Motor neuron (in vitro differentiated cells): ENCODE results near the gene DCN. TPM values are rescaled to one million over a fixed set of nuclear protein-coding genes. Genes with fewer than 3 reads are reported as not detected.
A peak's percentile ranks its signal among the peaks of the same experiment; 100 is the strongest.

Experiments
- ATAC-seq, 8 experiments: fragments of 200-7000 bp; cut with Tn5 transposase; replicated peaks in 6 of 8; 2 replicates each; pipeline ENCODE4 v1.8.0; 2021; ENCODE audit warnings: mild to moderate bottlenecking in 8 of 8, moderate library complexity in 8 of 8
- H3K27ac ChIP-seq, 2 donors: fragments of 250-450 bp; sonication (Bioruptor Pico); 2 replicates each; pipeline ENCODE4 v1.9.0; 2021; ENCODE audit warnings: antibody characterized with exemption in 2 of 2, mild to moderate bottlenecking in 2 of 2, moderate library complexity in 1 of 2
- H3K4me1 ChIP-seq, 2 donors: fragments of 250-450 bp; sonication (Bioruptor Pico); replicated peaks in 1 of 2; 2 replicates each; pipeline ENCODE4 v1.6.1; 2021; ENCODE audit warnings: antibody characterized with exemption in 2 of 2, mild to moderate bottlenecking in 2 of 2, moderate library complexity in 1 of 2
- H3K4me3 ChIP-seq, 5 donors: fragments of 250-450 bp; sonication (Bioruptor Pico); 2 replicates each; pipeline ENCODE4 v1.9.0; 2021; ENCODE audit warnings: antibody characterized with exemption in 5 of 5, mild to moderate bottlenecking in 5 of 5, moderate library complexity in 4 of 5
- WGBS, 10 experiments: fragments of 450-650 bp; shearing (Covaris generic); methylation state at CpG; one replicate each; pipeline ENCODE4 v1.0.0; 2022; 5-methylcytosine and 5-hydroxymethylcytosine counted together
- in situ Hi-C, 9 experiments: fragments of 400-800 bp; cut with MboI; loops; one replicate each; pipeline ENCODE4 v1.15.0; 2021; ENCODE audit warnings: low sequenced_read_pairs in 9 of 9, low pct_unique_long_range_greater_than_20kb in 2 of 9; ENCODE audit not compliant: unreplicated experiment in 9 of 9
- total RNA-seq, 8 experiments: library from RNA; unstranded; fragments of 300-600 nt; gene quantifications; 2 replicates each; pipeline versions ENCODE4 v1.2.3 to v1.2.4, GENCODE V29; 2022

Gene DCN
- total RNA-seq, 8 experiments from 2014 or later = 0.11 to 863 (median 30.7) TPM

DNA sequence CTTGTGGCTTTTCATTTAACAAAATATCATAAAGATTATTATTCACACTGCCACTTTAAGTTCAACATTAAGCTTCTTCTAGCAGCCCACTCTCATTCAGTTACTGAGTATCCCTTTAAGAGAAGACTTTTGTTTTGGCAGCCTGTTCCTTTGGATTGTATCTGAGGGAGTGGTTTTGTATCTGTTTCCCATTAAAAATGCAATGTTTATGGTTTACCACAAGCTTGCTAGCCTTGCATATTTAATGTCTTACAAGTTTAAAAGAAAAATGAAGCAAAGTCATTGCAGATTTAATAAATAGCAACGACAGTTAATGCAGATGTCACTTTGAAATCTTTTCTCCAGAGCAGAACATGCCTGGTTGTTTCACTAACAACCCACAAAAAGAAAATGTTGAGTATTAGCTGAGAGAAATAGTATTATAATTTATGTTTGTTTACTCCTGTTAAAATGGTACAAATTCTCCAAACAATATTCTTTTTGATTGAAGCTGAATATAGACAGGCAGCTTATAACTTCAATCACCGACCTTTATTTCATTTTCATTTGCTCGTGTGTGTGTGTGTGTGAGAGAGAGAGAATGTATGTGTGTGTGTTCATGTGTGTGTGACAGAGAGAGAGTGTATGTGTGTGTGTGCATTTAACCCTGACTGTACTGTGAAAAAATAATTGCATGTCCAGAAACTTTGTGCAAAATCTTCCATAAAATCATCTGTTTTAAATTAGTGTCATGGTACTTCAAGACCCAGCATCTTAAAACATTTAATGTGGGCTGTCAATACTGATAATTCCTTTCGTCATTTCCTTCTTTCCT is 1.8 kb downstream of the DCN start:
- in situ Hi-C loops = loop anchor here in 1 of 9 experiments (25.0 kb wide), 1 partner anchor 157 kb away; no protein-coding TSS in a partner anchor
- 0 to 63% (median 7%) methylated on average over 2 to 4 of the region's 4 CpGs; no CpG with 5 or more reads in 3 of the 10 experiments for WGBS, 10 experiments
- H3K27ac ChIP-seq = no peak overlapping the region
- H3K4me1 ChIP-seq = no peaks in the 10 kb centered on the region
- peak in 4 of 8 experiments; percentile 40 to 88 (median 76) for ATAC-seq
- peak overlapping the region in 1 of 5 donors; percentile 4 for H3K4me3 ChIP-seq

DNA sequence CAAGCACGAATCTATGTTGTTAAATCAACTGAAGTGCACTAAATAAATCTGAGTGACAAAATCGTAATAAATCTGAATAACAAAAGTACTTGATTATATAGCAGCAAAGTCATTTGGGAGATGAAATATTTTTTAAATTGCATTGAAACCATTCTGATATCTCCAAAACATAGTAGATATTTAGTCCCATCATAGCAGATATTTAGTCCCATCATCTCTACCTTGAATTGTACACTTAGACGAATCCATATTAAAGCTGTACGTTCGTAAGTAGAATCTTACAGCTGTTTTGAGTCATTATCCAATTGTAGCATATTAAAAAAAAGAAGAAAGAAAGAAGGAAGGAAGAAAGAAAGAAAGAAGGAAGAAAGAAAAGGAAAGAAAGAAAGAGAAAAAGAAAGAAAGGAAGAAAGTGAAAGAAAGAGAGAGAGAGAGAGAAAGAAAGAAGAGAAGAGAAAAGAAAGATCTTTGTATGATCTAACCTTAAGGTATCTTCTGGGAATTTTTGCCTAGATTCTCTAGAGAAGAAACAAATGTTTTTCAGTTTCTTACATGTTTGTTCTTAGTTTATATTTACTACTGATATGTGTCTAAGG is 2.6 kb downstream of the DCN start:
- H3K27ac ChIP-seq = no peak overlapping the region
- ATAC-seq = peak in 1 of 8 experiments; percentile 8
- in situ Hi-C loops = loop anchor here in 2 of 9 experiments (10.0 to 25.0 kb wide), 2 partner anchors 145 to 157 kb away; no protein-coding TSS in a partner anchor
- H3K4me3 ChIP-seq = no peak overlapping the region
- WGBS, 10 experiments = 0 to 98% (median 69%) methylated on average over 1 to 5 of the region's 5 CpGs
- H3K4me1 ChIP-seq = no peaks in the 10 kb centered on the region

DNA sequence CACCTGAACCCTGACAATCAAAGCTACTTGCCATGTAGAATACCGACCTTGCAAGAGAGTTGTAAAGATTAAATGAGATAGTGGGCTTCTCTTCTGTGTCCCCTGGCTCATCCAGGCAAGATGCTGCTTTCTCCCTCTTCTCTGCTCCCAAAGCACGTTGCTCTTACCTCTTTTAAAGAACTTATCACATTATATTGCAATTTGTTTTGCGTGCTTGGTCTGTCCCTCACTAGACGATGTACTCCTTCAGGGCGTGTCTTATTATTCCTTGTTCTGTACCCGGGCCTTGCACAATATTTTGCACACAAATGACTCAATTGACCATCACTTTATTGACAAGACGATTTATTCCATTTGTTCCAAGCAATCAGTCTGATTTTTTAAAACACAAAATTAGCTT is 3.3 kb downstream of the DCN start:
- H3K4me1 ChIP-seq = no peaks in the 10 kb centered on the region
- peak in 2 of 8 experiments; percentile 6 to 7 for ATAC-seq
- 0 to 93% (median 44%) methylated on average over 2 to 7 of the region's 7 CpGs; no CpG with 5 or more reads in 1 of the 10 experiments for WGBS, 10 experiments
- H3K27ac ChIP-seq = no peak overlapping the region
- in situ Hi-C loops = loop anchor here in 2 of 9 experiments (10.0 to 25.0 kb wide), 2 partner anchors 145 to 158 kb away; no protein-coding TSS in a partner anchor
- H3K4me3 ChIP-seq = no peak overlapping the region

DNA sequence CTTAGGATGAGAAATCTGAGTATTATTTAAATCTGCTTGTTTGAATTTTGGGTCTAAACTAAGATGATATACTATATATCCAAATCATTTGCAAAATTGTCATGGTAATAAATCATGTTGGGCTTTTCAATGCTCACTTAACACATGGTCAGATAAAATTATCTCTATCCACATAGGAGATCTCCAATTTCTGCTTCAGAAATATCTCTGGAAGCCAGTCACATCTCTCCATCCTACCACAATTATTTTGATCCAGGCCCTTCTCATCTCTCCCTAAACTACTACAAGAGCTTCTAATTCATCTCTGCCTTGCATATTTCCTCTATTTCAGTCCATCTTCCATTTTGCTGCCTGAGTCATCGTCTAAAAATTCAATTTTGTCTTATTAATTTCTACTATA is 3.8 kb downstream of the DCN start:
- no peak overlapping the region for H3K4me3 ChIP-seq
- H3K4me1 ChIP-seq = no peaks in the 10 kb centered on the region
- no peak for ATAC-seq
- in situ Hi-C loops = loop anchor here in 2 of 9 experiments (10.0 to 25.0 kb wide), 2 partner anchors 146 to 159 kb away; no protein-coding TSS in a partner anchor
- 0 to 100% (median 73%) methylated on average over 1 of the region's 1 CpG; no CpG with 5 or more reads in 2 of the 10 experiments for WGBS, 10 experiments
- no peak overlapping the region for H3K27ac ChIP-seq

DNA sequence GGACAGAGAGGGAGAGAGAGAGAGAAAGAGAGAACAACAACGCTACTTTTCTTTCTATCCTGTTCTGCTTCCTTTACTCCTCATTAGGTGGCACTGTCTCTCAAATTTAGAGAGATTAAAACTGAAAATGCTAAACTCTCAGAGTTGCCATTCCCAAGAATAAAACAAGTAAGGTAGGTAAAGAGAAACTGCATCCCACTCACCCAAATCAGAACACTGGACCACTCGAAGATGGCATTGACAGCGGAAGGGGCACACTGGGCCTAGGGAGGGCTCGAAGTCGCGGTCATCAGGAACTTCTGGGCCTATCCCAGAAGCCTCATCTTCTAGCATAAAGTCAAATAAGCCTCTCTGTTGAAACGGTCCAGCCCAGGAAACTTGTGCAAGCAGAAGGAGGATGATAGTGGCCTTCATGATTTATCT is 4.5 kb downstream of the DCN start:
- WGBS, 10 experiments = 0 to 80% (median 63%) methylated on average over 1 to 7 of the region's 7 CpGs; no CpG with 5 or more reads in 1 of the 10 experiments
- Histone ChIP-seq H3K27ac (no peak overlapping the region), H3K4me3 (no peak overlapping the region), H3K4me1 (no peaks in the 10 kb centered on the region)
- in situ Hi-C loops = loop anchor here in 2 of 9 experiments (10.0 to 25.0 kb wide), 2 partner anchors 147 to 159 kb away; no protein-coding TSS in a partner anchor
- ATAC-seq = peak in 4 of 8 experiments; percentile 39 to 64 (median 45)

- H3K4me3 ChIP-seq = no peak overlapping the region
- no peaks in the 10 kb centered on the region for H3K4me1 ChIP-seq
- no peak overlapping the region for H3K27ac ChIP-seq
- in situ Hi-C loops = loop anchor here in 2 of 9 experiments (10.0 to 25.0 kb wide), 2 partner anchors 147 to 160 kb away; no protein-coding TSS in a partner anchor
- 57 to 100% (median 100%) methylated on average over 1 of the region's 1 CpG; no CpG with 5 or more reads in 1 of the 10 experiments for WGBS, 10 experiments
- ATAC-seq = no peak
Measured at GRCh38 chr12:91177381-91177780, 5.2 kb downstream of the DCN start.

DNA sequence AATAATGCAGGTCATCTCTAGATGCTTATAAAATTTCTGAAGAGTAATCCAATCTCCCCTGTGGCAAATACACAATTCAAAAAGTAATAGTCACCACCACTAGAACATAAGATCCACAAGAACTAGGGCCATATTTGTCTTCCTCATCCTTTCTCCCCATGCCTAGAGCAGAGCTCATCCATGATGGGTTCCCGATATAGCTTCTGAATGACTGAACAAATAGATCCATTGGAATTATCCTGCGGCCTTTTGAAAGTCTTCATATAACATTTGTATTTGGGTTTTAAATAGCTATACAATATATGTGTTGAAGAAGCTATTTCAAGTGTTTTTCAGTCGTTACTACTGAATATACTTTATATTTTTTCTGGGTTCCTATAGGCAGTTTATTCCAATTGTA is 5.7 kb downstream of the DCN start:
- Histone ChIP-seq H3K27ac (no peak overlapping the region), H3K4me1 (no peaks in the 10 kb centered on the region), H3K4me3 (no peak overlapping the region)
- no peak for ATAC-seq
- WGBS, 10 experiments = 19 to 100% (median 82%) methylated on average over 1 to 3 of the region's 3 CpGs
- in situ Hi-C loops = loop anchor here in 2 of 9 experiments (10.0 to 25.0 kb wide), 2 partner anchors 148 to 160 kb away; no protein-coding TSS in a partner anchor

DNA sequence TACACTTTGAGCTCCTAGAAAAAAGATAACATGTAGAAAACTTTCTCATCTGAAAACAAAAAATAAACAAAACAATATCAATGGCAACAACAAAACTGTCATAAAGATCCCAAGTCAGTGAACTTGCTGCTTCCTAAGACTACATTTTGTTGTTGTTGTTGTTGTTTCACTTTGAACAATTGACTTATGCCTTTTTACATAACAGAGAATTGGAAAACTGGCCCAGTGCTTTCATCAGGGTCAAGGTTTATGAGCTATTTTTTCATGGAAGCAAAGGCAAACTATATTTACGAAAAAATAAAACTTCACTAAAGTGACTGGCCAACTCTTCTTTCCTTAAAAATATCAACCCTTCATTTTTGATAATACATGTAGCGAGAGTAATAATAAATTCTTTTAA is 6.3 kb downstream of the DCN start:
- WGBS, 10 experiments = 0 to 100% (median 100%) methylated on average over 1 to 2 of the region's 2 CpGs; no CpG with 5 or more reads in 1 of the 10 experiments
- no peak for ATAC-seq
- H3K27ac ChIP-seq = no peak overlapping the region
- in situ Hi-C loops = loop anchor here in 2 of 9 experiments (10.0 to 25.0 kb wide), 2 partner anchors 148 to 161 kb away; no protein-coding TSS in a partner anchor
- no peak overlapping the region for H3K4me3 ChIP-seq
- no peaks in the 10 kb centered on the region for H3K4me1 ChIP-seq

GRCh38 chr12:91173124-91173523 is 9.5 kb downstream of the DCN start:
- ATAC-seq = peak in 1 of 8 experiments; percentile 41
- no peak overlapping the region for H3K4me3 ChIP-seq
- H3K27ac ChIP-seq = no peak overlapping the region
- in situ Hi-C loops = loop anchor here in 2 of 9 experiments (10.0 to 25.0 kb wide), 2 partner anchors 152 to 164 kb away; no protein-coding TSS in a partner anchor
- no peaks in the 10 kb centered on the region for H3K4me1 ChIP-seq
- 20 to 80% (median 50%) methylated on average over 1 of the region's 1 CpG; no CpG with 5 or more reads in 6 of the 10 experiments for WGBS, 10 experiments

GRCh38 chr12:91172096-91172495 is 10.5 kb downstream of the DCN start:
- no peak for ATAC-seq
- in situ Hi-C loops = loop anchor here in 2 of 9 experiments (10.0 to 25.0 kb wide), 2 partner anchors 153 to 165 kb away; no protein-coding TSS in a partner anchor
- H3K4me3 ChIP-seq = no peak overlapping the region

GRCh38 chr12:91171476-91171875 is 11.1 kb downstream of the DCN start:
- ATAC-seq = no peak
- no peaks in the 10 kb centered on the region for H3K4me1 ChIP-seq
- WGBS, 10 experiments = 0 to 100% (median 80%) methylated on average over 1 to 2 of the region's 2 CpGs; no CpG with 5 or more reads in 3 of the 10 experiments
- in situ Hi-C loops = loop anchor here in 2 of 9 experiments (10.0 to 25.0 kb wide), 2 partner anchors 153 to 166 kb away; no protein-coding TSS in a partner anchor
- H3K4me3 ChIP-seq = no peak overlapping the region
- no peak overlapping the region for H3K27ac ChIP-seq

More at GRCh38 chr12:91172096-91172495, 10.5 kb downstream of the DCN start:
- Histone ChIP-seq H3K4me1 (no peaks in the 10 kb centered on the region), H3K27ac (no peak overlapping the region)

DNA sequence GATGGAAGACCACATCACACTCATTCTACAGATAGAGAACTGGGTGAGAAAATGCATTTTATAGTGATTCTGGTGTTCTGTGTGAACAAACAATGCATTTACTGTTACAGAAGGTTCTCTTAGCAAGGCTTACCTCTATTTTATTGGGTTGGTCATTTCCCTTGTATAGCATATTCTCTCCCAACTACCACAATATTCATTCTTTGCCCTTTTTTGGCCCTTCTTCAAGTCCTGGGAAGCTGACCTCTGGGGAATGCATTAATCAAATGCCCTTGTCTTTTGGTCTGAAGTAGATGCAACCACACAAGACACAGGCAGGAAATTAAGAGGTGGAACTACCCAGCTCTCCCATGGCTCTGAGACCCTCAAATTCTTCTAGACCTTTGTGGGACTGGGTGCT is 19.5 kb downstream of the DCN start:
- no peak overlapping the region for H3K27ac ChIP-seq
- no peak overlapping the region for H3K4me3 ChIP-seq
- no peak for ATAC-seq
- in situ Hi-C loops = loop anchor here in 1 of 9 experiments (25.0 kb wide), 1 partner anchor 174 kb away; no protein-coding TSS in a partner anchor
- H3K4me1 ChIP-seq = no peaks in the 10 kb centered on the region
